MCF 10A (cell line): ENCODE results near the gene FHIP2A. TPM values are rescaled to one million over a fixed set of nuclear protein-coding genes. Genes with fewer than 3 reads are reported as not detected.
"Not testable (repeated sequence)": the region's sequence is repeated elsewhere in the genome, so short reads cannot be mapped to it uniquely, and the experiment has no call there.

ENCODE experiments used
- Bru-seq: library from RNA; stranded (reverse); fragments of 400-500 nt; gene quantifications from one replicate; lab custom pipeline; 2021; lab: Mats Ljungman, UMichigan
- BruChase-seq, 2 experiments: library from RNA; stranded (reverse); fragments of 400-500 nt; gene quantifications; one replicate each; lab custom pipeline; 2021; lab: Mats Ljungman, UMichigan
- BruUV-seq: library from RNA; stranded (reverse); fragments of 400-500 nt; replicated peaks from 2 replicates; lab custom pipeline; 2021; lab: Mats Ljungman, UMichigan
- CTCF ChIA-PET: fragments of 300-600 bp; sonication (Branson Sonifier 250); formaldehyde crosslinking; extraction: SDS; loops from one replicate; lab custom pipeline; 2021; ENCODE audit warnings: antibody characterized with exemption, inconsistent platforms; lab: Yijun Ruan, JAX
- POLR2A ChIA-PET: fragments of 300-600, 350-650 bp; sonication (Branson Sonifier 250); formaldehyde crosslinking; extraction: SDS; loops from one replicate; lab custom pipeline; 2020; ENCODE audit warnings: antibody characterized with exemption, inconsistent platforms; lab: Yijun Ruan, JAX
- DNase-seq: peaks from one replicate; pipeline ENCODE4 v3.0.0-alpha.2; 2018; ENCODE audit not compliant: unreplicated experiment
- H3K27ac Mint-ChIP-seq: one replicate; pipeline ENCODE4 v1.8.0; 2022; ENCODE audit warnings: mild to moderate bottlenecking, low read depth, mixed read lengths; ENCODE audit not compliant: unreplicated experiment
- H3K27me3 Mint-ChIP-seq: one replicate; pipeline ENCODE4 v1.8.0; 2022; ENCODE audit warnings: mixed read lengths; ENCODE audit not compliant: insufficient read depth, unreplicated experiment
- H3K36me3 Mint-ChIP-seq: one replicate; pipeline ENCODE4 v1.8.0; 2022; ENCODE audit warnings: mild to moderate bottlenecking, moderate library complexity, mixed read lengths; ENCODE audit not compliant: insufficient read depth, unreplicated experiment
- H3K4me1 Mint-ChIP-seq: one replicate; pipeline ENCODE4 v1.8.0; 2022; ENCODE audit warnings: mixed read lengths; ENCODE audit not compliant: insufficient read depth, unreplicated experiment
- H3K4me3 Mint-ChIP-seq: one replicate; pipeline ENCODE4 v1.8.0; 2022; ENCODE audit warnings: mild to moderate bottlenecking, moderate library complexity, mixed read lengths; ENCODE audit not compliant: unreplicated experiment
- H3K9me3 Mint-ChIP-seq: one replicate; pipeline ENCODE4 v1.8.0; 2022; ENCODE audit warnings: mixed read lengths; ENCODE audit not compliant: unreplicated experiment
- CTCF ChIP-seq: fragments of 200-600 bp; IDR thresholded peaks from one replicate; pipeline ENCODE4 v1.8.0; 2022; ENCODE audit warnings: antibody characterized with exemption, mild to moderate bottlenecking; ENCODE audit not compliant: unreplicated experiment
- intact Hi-C: fragments of 100-400 bp; cut with micrococcal nuclease; formaldehyde crosslinking; loops from 2 replicates; pipeline ENCODE4 v1.14.1; 2022
- long read RNA-seq: library from polyadenylated mRNA; stranded (forward); transcript quantifications from one replicate; pipeline ENCODE4 v2.0.0, GENCODE V29; 2022
- total RNA-seq: library from RNA; stranded (reverse); gene quantifications from 2 replicates; pipeline ENCODE4 v1.2.3, GENCODE V29; 2022

The FHIP2A gene
- total RNA-seq (17.2 and 25.9 TPM in 2 replicates), Bru-seq, nascent RNA (percentile 79 among the genes with signal in this experiment), BruChase-seq, experiment 1, labeled RNA remaining after a 6-hour chase (percentile 68 among the genes with signal in this experiment), BruChase-seq, experiment 2, labeled RNA remaining after a 2-hour chase (percentile 83 among the genes with signal in this experiment)
- long read RNA-seq, full-length matches to known transcripts, result 38 of 55 reads
- long read RNA-seq, partial matches to known transcripts, result 7 of 55 reads
- long read RNA-seq, other reads (novel, unspliced or antisense), result 10 of 55 reads

- intact Hi-C loops, result loop anchor here (5.0 kb wide), 1 partner anchor 56 kb away; no protein-coding TSS in a partner anchor
- peak; percentile 71 for DNase-seq
- Mint-ChIP-seq H3K4me3 (peak within 1 kb of the TSS; percentile 85), H3K36me3 (no peaks in the 10 kb centered on the region), H3K4me1 (peaks cover 20% of the 10 kb centered on the region), H3K27me3 (no peaks in the 10 kb centered on the region), H3K27ac (peak within 1 kb of the TSS; percentile 97), H3K9me3 (peaks cover 5% of the 10 kb centered on the region)
- CTCF ChIA-PET, result interaction anchor here (0.6 to 3.3 kb wide), 41 partner anchors 8 to 349 kb away, joined by 3 to 33 read pairs (median 4); no protein-coding TSS in a partner anchor
- BruUV-seq, result no TSS peak
- POLR2A ChIA-PET, result interaction anchor here (0.6 to 3.1 kb wide), 27 partner anchors 9 to 395 kb away, joined by 3 to 19 read pairs (median 5); no protein-coding TSS in a partner anchor
- TF ChIP-seq CTCF, result peak; percentile 34
Observed at GRCh38 chr10:114821293-114821914, at the start of gene FHIP2A. Gene FHIP2A (plus strand): TSS chr10:114821780. CDS start chr10:114822079, 299 bp downstream.

GRCh38 chr10:114772496-114773196 is 48.9 kb upstream of the FHIP2A start:
- CTCF ChIA-PET, result interaction anchor here (0.6 to 0.7 kb wide), 3 partner anchors 13 to 222 kb away, joined by 3 to 4 read pairs (median 3); no protein-coding TSS in a partner anchor
- intact Hi-C loops, result no loop called here
- no peaks in the 10 kb centered on the region for H3K36me3 Mint-ChIP-seq
- no peaks in the 10 kb centered on the region for H3K4me1 Mint-ChIP-seq
- no peak overlapping the region for H3K4me3 Mint-ChIP-seq
- POLR2A ChIA-PET, result interaction anchor here (0.7 to 1.1 kb wide), 5 partner anchors 10 to 131 kb away, joined by 3 to 5 read pairs (median 4); no protein-coding TSS in a partner anchor
- no peak for DNase-seq
- no peaks in the 10 kb centered on the region for H3K27me3 Mint-ChIP-seq
- TF ChIP-seq CTCF, result no peak
- H3K9me3 Mint-ChIP-seq, result no peaks in the 10 kb centered on the region
- no TSS peak for BruUV-seq
- H3K27ac Mint-ChIP-seq, result no peak overlapping the region

- CTCF ChIA-PET, result no interaction called here
- H3K36me3 Mint-ChIP-seq, result no peaks in the 10 kb centered on the region
- H3K4me3 Mint-ChIP-seq, result no peak overlapping the region
- no peak overlapping the region for H3K27ac Mint-ChIP-seq
- TF ChIP-seq CTCF, result no peak
- intact Hi-C loops, result no loop called here
- no TSS peak for BruUV-seq
- no peaks in the 10 kb centered on the region for H3K4me1 Mint-ChIP-seq
- POLR2A ChIA-PET, result interaction anchor here (0.9 to 1.1 kb wide), 3 partner anchors 9 to 131 kb away, joined by 3 to 5 read pairs (median 4); no protein-coding TSS in a partner anchor
- H3K9me3 Mint-ChIP-seq, result no peaks in the 10 kb centered on the region
- no peak for DNase-seq
- no peaks in the 10 kb centered on the region for H3K27me3 Mint-ChIP-seq
Observed at GRCh38 chr10:114773197-114773532, 48.4 kb upstream of the FHIP2A start.

GRCh38 chr10:114775082-114775481 is 46.5 kb upstream of the FHIP2A start:
- H3K27ac Mint-ChIP-seq, H3K9me3 Mint-ChIP-seq, H3K36me3 Mint-ChIP-seq, H3K27me3 Mint-ChIP-seq, BruUV-seq, DNase-seq, H3K4me3 Mint-ChIP-seq, intact Hi-C loops, POLR2A ChIA-PET, CTCF ChIA-PET: not testable (repeated sequence)
- peaks cover 18% of the 10 kb centered on the region for H3K4me1 Mint-ChIP-seq
